Activated naive CD8-positive, alpha-beta T cell treated with anti-CD3 and anti-CD28 coated beads, Interleukin-2, amount 50 U/mL, for 24 hours (primary cell): ENCODE measurements around the gene LTB4R.

Experiments used
- ATAC-seq: fragments of 150-1000 bp; cut with Tn5 transposase; one replicate; pipeline ENCODE4 v1.10.0; 2021
- DNase-seq: peaks from one replicate; pipeline ENCODE4 v3.0.0; 2021
- H3K27ac Mint-ChIP-seq: one replicate; pipeline ENCODE4 v1.8.0; 2021; ENCODE audit warnings: mild to moderate bottlenecking, mixed read lengths
- H3K27me3 Mint-ChIP-seq: one replicate; pipeline ENCODE4 v1.8.0; 2021; ENCODE audit warnings: mixed read lengths
- H3K36me3 Mint-ChIP-seq: one replicate; pipeline ENCODE4 v1.8.0; 2021; ENCODE audit warnings: low read depth, mixed read lengths
- H3K4me1 Mint-ChIP-seq: one replicate; pipeline ENCODE4 v1.8.0; 2021; ENCODE audit warnings: mixed read lengths
- H3K4me3 Mint-ChIP-seq: one replicate; pipeline ENCODE4 v1.8.0; 2021; ENCODE audit warnings: mild to moderate bottlenecking, moderate library complexity, mixed read lengths
- H3K9me3 Mint-ChIP-seq: one replicate; pipeline ENCODE4 v1.8.0; 2021; ENCODE audit warnings: mixed read lengths

The LTB4R gene, protein sequence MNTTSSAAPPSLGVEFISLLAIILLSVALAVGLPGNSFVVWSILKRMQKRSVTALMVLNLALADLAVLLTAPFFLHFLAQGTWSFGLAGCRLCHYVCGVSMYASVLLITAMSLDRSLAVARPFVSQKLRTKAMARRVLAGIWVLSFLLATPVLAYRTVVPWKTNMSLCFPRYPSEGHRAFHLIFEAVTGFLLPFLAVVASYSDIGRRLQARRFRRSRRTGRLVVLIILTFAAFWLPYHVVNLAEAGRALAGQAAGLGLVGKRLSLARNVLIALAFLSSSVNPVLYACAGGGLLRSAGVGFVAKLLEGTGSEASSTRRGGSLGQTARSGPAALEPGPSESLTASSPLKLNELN

GRCh38 chr14:24310646-24311604 lies at the start of gene LTB4R:
TSS of gene LTB4R (plus strand) at chr14:24311502. CDS start at chr14:24315652, 4,150 bp downstream.
- Mint-ChIP-seq H3K36me3 (peaks cover 42% of the 10 kb centered on the region), H3K4me3 (peak within 1 kb of the TSS; percentile 74)
- peak; percentile 67 for DNase-seq

GRCh38 chr14:24261969-24262327 lies 49.4 kb upstream of the LTB4R start:
- Mint-ChIP-seq H3K4me3 (no peak overlapping the region), H3K27me3 (no peaks in the 10 kb centered on the region), H3K27ac (no peak overlapping the region), H3K4me1 (no peaks in the 10 kb centered on the region), H3K36me3 (peaks cover 14% of the 10 kb centered on the region), H3K9me3 (no peaks in the 10 kb centered on the region)
- DNase-seq, result no peak
- no peak for ATAC-seq

More at GRCh38 chr14:24310646-24311604, at the start of gene LTB4R:
- H3K4me1 Mint-ChIP-seq, result peaks cover 72% of the 10 kb centered on the region
- no peaks in the 10 kb centered on the region for H3K27me3 Mint-ChIP-seq
- peak within 1 kb of the TSS; percentile 83 for H3K27ac Mint-ChIP-seq
- ATAC-seq, result peak; percentile 87
- H3K9me3 Mint-ChIP-seq, result no peaks in the 10 kb centered on the region

GRCh38 chr14:24262821-24263733 lies 48.2 kb upstream of the LTB4R start, which contains the start of gene TGM1:
TSS of gene TGM1 (minus strand) at chr14:24263177. CDS start at chr14:24262352, 825 bp downstream.
- H3K9me3 Mint-ChIP-seq, result no peaks in the 10 kb centered on the region
- no peaks in the 10 kb centered on the region for H3K4me1 Mint-ChIP-seq
- ATAC-seq (no peak), DNase-seq (no peak)
- H3K27ac Mint-ChIP-seq, result no peak within 1 kb of the TSS
- peaks cover 19% of the 10 kb centered on the region for H3K36me3 Mint-ChIP-seq
- no peak within 1 kb of the TSS for H3K4me3 Mint-ChIP-seq
- no peaks in the 10 kb centered on the region for H3K27me3 Mint-ChIP-seq

DNA sequence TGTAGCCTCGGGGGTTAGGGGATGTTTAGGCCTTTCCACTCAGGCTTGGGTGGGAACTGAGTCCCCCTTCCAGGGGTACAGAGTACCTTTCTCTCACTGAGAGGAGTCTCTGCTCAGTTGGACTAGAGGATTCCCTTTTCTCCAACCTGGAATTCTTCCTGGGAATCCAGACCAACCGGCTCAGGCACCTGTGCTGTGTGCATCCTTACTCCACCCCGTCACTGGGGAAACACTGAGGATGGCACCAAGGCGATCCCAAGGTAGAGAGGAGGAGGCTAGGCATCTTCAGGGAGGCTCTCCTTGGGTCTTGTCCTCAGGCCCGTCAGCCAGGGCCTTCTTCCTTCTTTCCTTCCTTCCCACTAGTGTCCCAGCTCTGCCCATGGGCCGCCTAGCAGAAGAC lies 47.5 kb upstream of the LTB4R start:
- Mint-ChIP-seq H3K4me1 (no peaks in the 10 kb centered on the region), H3K36me3 (peaks cover 19% of the 10 kb centered on the region), H3K27ac (no peak overlapping the region), H3K4me3 (no peak overlapping the region), H3K9me3 (no peaks in the 10 kb centered on the region), H3K27me3 (no peaks in the 10 kb centered on the region)
- no peak for ATAC-seq
- DNase-seq, result no peak

- Mint-ChIP-seq H3K36me3 (peaks cover 19% of the 10 kb centered on the region), H3K27me3 (no peaks in the 10 kb centered on the region), H3K9me3 (no peaks in the 10 kb centered on the region), H3K4me3 (no peak overlapping the region), H3K27ac (no peak overlapping the region), H3K4me1 (peaks cover under 1% of the 10 kb centered on the region)
- DNase-seq (no peak), ATAC-seq (no peak)
These were observed 47.0 kb upstream of the LTB4R start for GRCh38 chr14:24264298-24264697.

- Mint-ChIP-seq H3K27ac (no peak overlapping the region), H3K36me3 (peaks cover 18% of the 10 kb centered on the region), H3K27me3 (no peaks in the 10 kb centered on the region), H3K4me1 (peaks cover 10% of the 10 kb centered on the region), H3K4me3 (no peak overlapping the region), H3K9me3 (no peaks in the 10 kb centered on the region)
- DNase-seq, result no peak
- ATAC-seq, result no peak
These were observed 44.7 kb upstream of the LTB4R start for GRCh38 chr14:24266344-24267244.

DNA sequence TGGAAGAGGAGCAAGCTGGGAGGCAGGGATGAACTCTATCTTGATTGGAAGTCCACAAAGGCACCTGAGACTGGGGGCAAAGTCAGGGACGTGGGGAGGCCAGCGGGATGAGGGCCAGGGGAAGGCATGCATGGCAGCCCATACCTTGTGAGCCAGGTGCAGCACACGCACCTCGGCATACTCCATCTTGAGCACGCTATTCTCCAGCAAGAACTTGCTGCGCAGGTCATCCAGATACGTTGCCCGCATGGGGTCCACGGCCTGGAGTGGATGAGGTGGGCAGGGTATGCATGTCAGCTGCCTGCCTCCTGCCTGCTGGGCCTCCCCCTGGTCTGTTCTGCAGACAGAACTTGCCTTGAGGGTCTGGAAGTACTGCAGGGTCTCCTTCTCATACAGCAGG lies 43.8 kb upstream of the LTB4R start:
- ATAC-seq, result no peak
- DNase-seq, result no peak
- no peaks in the 10 kb centered on the region for H3K27me3 Mint-ChIP-seq
- no peak overlapping the region for H3K4me3 Mint-ChIP-seq
- H3K27ac Mint-ChIP-seq, result no peak overlapping the region
- no peaks in the 10 kb centered on the region for H3K9me3 Mint-ChIP-seq
- peaks cover 17% of the 10 kb centered on the region for H3K36me3 Mint-ChIP-seq
- peaks cover 19% of the 10 kb centered on the region for H3K4me1 Mint-ChIP-seq

DNA sequence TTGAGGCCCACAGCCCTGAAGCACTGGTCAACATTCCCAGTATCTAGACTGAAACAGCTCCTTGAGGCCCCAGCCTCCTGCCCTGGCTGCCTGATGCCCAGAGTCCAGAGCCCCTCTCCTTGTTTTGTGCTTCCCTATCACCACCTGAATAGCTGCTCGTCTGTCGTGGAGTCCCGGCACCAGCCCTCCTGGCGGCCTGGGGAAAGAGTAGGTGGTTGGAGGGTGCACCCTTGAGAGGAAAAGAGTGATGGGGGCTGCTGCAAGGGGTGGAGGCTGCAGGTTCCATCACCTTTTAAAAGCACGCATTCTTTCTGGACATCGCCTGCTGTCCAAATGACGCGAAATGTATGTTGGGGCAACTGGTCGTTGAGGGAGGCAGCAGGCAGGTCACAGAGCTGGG lies 43.1 kb upstream of the LTB4R start:
- Mint-ChIP-seq H3K27ac (no peak overlapping the region), H3K27me3 (no peaks in the 10 kb centered on the region), H3K9me3 (no peaks in the 10 kb centered on the region), H3K36me3 (peaks cover 16% of the 10 kb centered on the region), H3K4me1 (peaks cover 26% of the 10 kb centered on the region), H3K4me3 (no peak overlapping the region)
- ATAC-seq, result no peak
- DNase-seq, result no peak

- peaks cover 16% of the 10 kb centered on the region for H3K36me3 Mint-ChIP-seq
- no peaks in the 10 kb centered on the region for H3K27me3 Mint-ChIP-seq
- no peak for ATAC-seq
- H3K4me3 Mint-ChIP-seq, result no peak overlapping the region
- H3K27ac Mint-ChIP-seq, result no peak overlapping the region
- DNase-seq, result no peak
- no peaks in the 10 kb centered on the region for H3K9me3 Mint-ChIP-seq
- H3K4me1 Mint-ChIP-seq, result peaks cover 38% of the 10 kb centered on the region
These were observed 41.9 kb upstream of the LTB4R start for GRCh38 chr14:24269368-24269767.

DNA sequence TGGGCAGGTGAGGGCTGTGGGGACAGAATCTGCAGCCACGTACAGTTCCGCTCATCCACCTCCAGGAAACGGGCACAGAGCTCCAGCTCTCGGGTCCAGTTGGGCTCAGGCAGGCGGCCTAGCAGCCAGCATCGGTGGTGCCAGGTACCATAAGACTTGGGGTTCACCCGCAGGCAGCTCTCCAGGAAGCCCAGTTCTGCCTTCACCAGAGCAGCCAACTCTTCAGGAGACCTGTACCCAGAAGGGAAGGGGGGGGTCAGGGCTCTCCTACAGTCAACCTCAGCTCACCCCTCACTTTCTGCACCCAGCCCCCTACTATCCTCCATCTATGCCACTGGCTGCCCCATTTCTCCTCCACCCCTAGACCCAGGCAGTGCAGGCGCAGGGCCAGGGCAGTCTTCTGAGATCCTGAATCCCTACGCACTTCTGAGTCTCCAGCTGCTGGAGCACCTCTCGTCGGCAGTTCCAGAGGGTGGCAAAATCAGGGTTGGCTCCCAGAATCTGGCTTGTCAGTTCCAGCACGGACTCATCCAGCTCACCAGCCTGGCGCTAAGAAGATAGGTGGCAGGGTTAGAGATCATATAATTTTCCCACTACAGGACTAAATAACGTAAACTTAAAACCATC lies 41.3 kb upstream of the LTB4R start:
- DNase-seq (no peak), ATAC-seq (no peak)
- H3K9me3 Mint-ChIP-seq, result no peaks in the 10 kb centered on the region
- H3K27me3 Mint-ChIP-seq, result no peaks in the 10 kb centered on the region
- H3K4me1 Mint-ChIP-seq, result peaks cover 40% of the 10 kb centered on the region
- peaks cover 14% of the 10 kb centered on the region for H3K36me3 Mint-ChIP-seq
- no peak overlapping the region for H3K27ac Mint-ChIP-seq
- peak overlapping the region; percentile 87 for H3K4me3 Mint-ChIP-seq

- H3K4me1 Mint-ChIP-seq, result peaks cover 45% of the 10 kb centered on the region
- no peak for ATAC-seq
These were observed 40.7 kb upstream of the LTB4R start for GRCh38 chr14:24270537-24271133.

DNA sequence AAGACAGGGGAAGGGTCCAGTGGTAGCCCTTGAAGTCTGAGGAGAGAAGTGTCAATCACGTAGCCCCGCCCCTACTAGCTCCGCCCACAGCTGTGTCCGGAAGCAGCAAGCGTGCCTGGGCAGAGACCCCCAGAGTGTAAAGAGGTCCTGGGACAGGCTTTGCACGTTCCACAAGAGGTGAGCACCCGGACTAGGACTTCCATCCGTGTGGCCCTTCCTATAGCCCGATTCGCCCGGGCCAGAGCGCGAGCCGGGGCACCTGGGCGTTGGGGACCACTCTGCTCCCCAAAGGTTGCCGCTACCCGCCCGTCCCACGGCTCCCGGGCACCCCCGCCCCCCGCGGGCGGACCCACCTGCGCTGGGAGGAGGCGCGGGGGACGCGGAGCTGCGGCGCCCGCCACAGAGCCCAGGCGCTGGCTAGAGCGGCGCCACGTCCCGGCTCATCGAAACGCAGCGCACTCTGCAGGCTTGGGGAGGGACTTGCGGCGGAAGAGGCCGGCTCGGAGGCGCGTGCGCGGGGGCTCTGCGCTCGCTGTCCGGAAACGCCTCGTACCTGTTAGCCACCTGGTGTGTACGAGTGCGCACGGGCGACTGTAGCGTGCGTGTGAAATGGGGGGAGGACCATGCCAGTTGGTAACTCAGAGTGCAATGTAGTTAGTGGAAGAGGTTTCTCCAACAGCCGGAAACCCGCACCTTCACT lies 40.0 kb upstream of the LTB4R start, which contains the start of gene RABGGTA:
Gene RABGGTA (minus strand): TSS at position 464 of the 700 bp plus-strand sequence. CDS start 482 bp downstream, outside the sequence.
- Mint-ChIP-seq H3K36me3 (peaks cover 12% of the 10 kb centered on the region), H3K27ac (peak within 1 kb of the TSS; percentile 95), H3K4me3 (peak within 1 kb of the TSS; percentile 87), H3K4me1 (peaks cover 45% of the 10 kb centered on the region), H3K9me3 (no peaks in the 10 kb centered on the region), H3K27me3 (no peaks in the 10 kb centered on the region)
- ATAC-seq (peak; percentile 88), DNase-seq (peak; percentile 89)

More at GRCh38 chr14:24270537-24271133, 40.7 kb upstream of the LTB4R start:
- peaks cover 14% of the 10 kb centered on the region for H3K36me3 Mint-ChIP-seq
- no peaks in the 10 kb centered on the region for H3K27me3 Mint-ChIP-seq
- peak overlapping the region; percentile 91 for H3K27ac Mint-ChIP-seq
- peak overlapping the region; percentile 87 for H3K4me3 Mint-ChIP-seq
- DNase-seq, result no peak
- no peaks in the 10 kb centered on the region for H3K9me3 Mint-ChIP-seq
